BE2C (cell line): ENCODE results near the gene NPAS3.

Experiments
- DNase-seq: peaks from one replicate; pipeline ENCODE4 v3.0.0-alpha.2; 2020
- H3K27me3 ChIP-seq: fragments of 250-450 bp; sonication (Bioruptor Pico); 2 replicates; pipeline ENCODE4 v1.5.1; 2020; ENCODE audit warnings: mild to moderate bottlenecking
- H3K36me3 ChIP-seq: fragments of 250-450 bp; sonication (Bioruptor Pico); 2 replicates; pipeline ENCODE4 v1.5.1; 2020; ENCODE audit warnings: mild to moderate bottlenecking
- H3K4me1 ChIP-seq: fragments of 250-450 bp; sonication (Bioruptor Pico); 2 replicates; pipeline ENCODE4 v1.5.1; 2020
- H3K4me3 ChIP-seq: 2 replicates; pipeline ENCODE4 v1.5.1; 2011; ENCODE audit warnings: low read depth, low read length
- H3K9me3 ChIP-seq: fragments of 250-450 bp; sonication (Bioruptor Pico); 2 replicates; pipeline ENCODE4 v1.5.1; 2020
- CTCF ChIP-seq: IDR thresholded peaks from 2 replicates; pipeline ENCODE4 v1.5.1; 2012; ENCODE audit warnings: mild to moderate bottlenecking, low read depth, low read length

NPAS3 gene

GRCh38 chr14:33163109-33163508 is 224.4 kb downstream of the NPAS3 start:
- H3K9me3 ChIP-seq, result no peaks in the 10 kb centered on the region
- TF ChIP-seq CTCF, result no peak
- H3K4me3 ChIP-seq, result no peak overlapping the region
- no peaks in the 10 kb centered on the region for H3K4me1 ChIP-seq
- no peak for DNase-seq
- H3K36me3 ChIP-seq, result no peaks in the 10 kb centered on the region
- H3K27me3 ChIP-seq, result peaks cover 4% of the 10 kb centered on the region; the same call in 1 of the 2 replicates

GRCh38 chr14:33163600-33163999 is 224.9 kb downstream of the NPAS3 start:
- TF ChIP-seq CTCF, result no peak
- no peaks in the 10 kb centered on the region for H3K36me3 ChIP-seq
- H3K4me1 ChIP-seq, result no peaks in the 10 kb centered on the region
- no peak overlapping the region for H3K4me3 ChIP-seq
- H3K9me3 ChIP-seq, result no peaks in the 10 kb centered on the region
- DNase-seq, result no peak
- peaks cover 9% of the 10 kb centered on the region; the same call in 1 of the 2 replicates for H3K27me3 ChIP-seq

- Histone ChIP-seq H3K27me3 (peaks cover 13% of the 10 kb centered on the region), H3K4me1 (no peaks in the 10 kb centered on the region), H3K9me3 (no peaks in the 10 kb centered on the region), H3K4me3 (no peak overlapping the region), H3K36me3 (no peaks in the 10 kb centered on the region)
- TF ChIP-seq CTCF, result no peak
- no peak for DNase-seq
Observed at GRCh38 chr14:33165144-33165925, 226.7 kb downstream of the NPAS3 start.

- H3K4me3 ChIP-seq, result no peak overlapping the region
- no peaks in the 10 kb centered on the region for H3K36me3 ChIP-seq
- H3K4me1 ChIP-seq, result no peaks in the 10 kb centered on the region
- DNase-seq, result no peak
- H3K27me3 ChIP-seq, result peaks cover 16% of the 10 kb centered on the region
- H3K9me3 ChIP-seq, result no peaks in the 10 kb centered on the region
- no peak for TF ChIP-seq CTCF
Observed at GRCh38 chr14:33165926-33166289, 227.2 kb downstream of the NPAS3 start.

- no peak for DNase-seq
- peaks cover 21% of the 10 kb centered on the region for H3K27me3 ChIP-seq
- no peaks in the 10 kb centered on the region for H3K9me3 ChIP-seq
- H3K4me1 ChIP-seq, result no peaks in the 10 kb centered on the region
- no peak for TF ChIP-seq CTCF
- H3K36me3 ChIP-seq, result no peaks in the 10 kb centered on the region
- no peak overlapping the region for H3K4me3 ChIP-seq
Observed at GRCh38 chr14:33175951-33176350, 237.3 kb downstream of the NPAS3 start.

- DNase-seq, result peak; percentile 25
- no peaks in the 10 kb centered on the region for H3K9me3 ChIP-seq
- TF ChIP-seq CTCF, result peak; percentile 50
- peaks cover 15% of the 10 kb centered on the region for H3K27me3 ChIP-seq
- H3K36me3 ChIP-seq, result no peaks in the 10 kb centered on the region
- H3K4me1 ChIP-seq, result no peaks in the 10 kb centered on the region
- no peak overlapping the region for H3K4me3 ChIP-seq
Observed at GRCh38 chr14:33184587-33184986, 245.9 kb downstream of the NPAS3 start.
